Neural progenitor cell (in vitro differentiated cells): ENCODE measurements around the gene SLC39A7. TPM values are rescaled to one million over a fixed set of nuclear protein-coding genes. Genes with fewer than 3 reads are reported as not detected.
A peak's percentile ranks its signal among the peaks of the same experiment; 100 is the strongest.

ENCODE experiments used
- DNase-seq: peaks from one replicate; pipeline ENCODE4 v3.0.0-alpha.2; 2016; ENCODE audit warnings: low spot score
- H2AFZ ChIP-seq: fragments of 200-600 bp; sonication (generic); replicated peaks from 2 replicates; pipeline ENCODE4 v1.6.1; 2016; ENCODE audit warnings: antibody characterized with exemption
- H3F3A ChIP-seq: fragments of 200-600 bp; sonication (generic); 2 replicates; pipeline ENCODE4 v1.6.1; 2016; ENCODE audit warnings: antibody characterized with exemption, low read depth
- H3K27ac ChIP-seq: fragments of 200-600 bp; sonication (generic); 2 replicates; pipeline ENCODE4 v1.5.1; 2016; ENCODE audit warnings: mild to moderate bottlenecking
- H3K27me3 ChIP-seq: fragments of 200-600 bp; sonication (generic); 2 replicates; pipeline ENCODE4 v1.6.1; 2016; ENCODE audit warnings: mild to moderate bottlenecking, moderate library complexity
- H3K36me3 ChIP-seq: fragments of 200-600 bp; sonication (generic); 2 replicates; pipeline ENCODE4 v1.5.1; 2016
- H3K4me1 ChIP-seq: fragments of 200-600 bp; sonication (generic); 2 replicates; pipeline ENCODE4 v1.6.1; 2016; ENCODE audit warnings: mixed run types
- H3K4me2 ChIP-seq: fragments of 200-600 bp; sonication (generic); 2 replicates; pipeline ENCODE4 v1.6.1; 2016
- H3K4me3 ChIP-seq: fragments of 200-600 bp; sonication (generic); 2 replicates; pipeline ENCODE4 v1.5.1; 2016
- H3K79me2 ChIP-seq: fragments of 200-600 bp; sonication (generic); 2 replicates; pipeline ENCODE4 v1.6.1; 2016; ENCODE audit warnings: low read depth
- H3K9ac ChIP-seq: fragments of 200-600 bp; sonication (generic); 2 replicates; pipeline ENCODE4 v1.6.1; 2016
- H3K9me3 ChIP-seq: fragments of 200-600 bp; sonication (generic); 2 replicates; pipeline ENCODE4 v1.5.1; 2016; ENCODE audit warnings: low read depth
- H4K20me1 ChIP-seq: fragments of 200-600 bp; sonication (generic); 2 replicates; pipeline ENCODE4 v1.6.1; 2016; ENCODE audit warnings: low read depth
- H3K27ac Mint-ChIP-seq: 3 replicates; pipeline ENCODE4 v1.8.0; 2021; ENCODE audit warnings: mixed read lengths
- H3K27me3 Mint-ChIP-seq: 2 replicates; pipeline ENCODE4 v1.8.0; 2022; ENCODE audit warnings: low read depth, mild to moderate bottlenecking, inconsistent platforms, moderate library complexity, mixed read lengths; ENCODE audit not compliant: insufficient read depth
- H3K36me3 Mint-ChIP-seq: 3 replicates; pipeline ENCODE4 v1.8.0; 2021; ENCODE audit warnings: mixed read lengths
- H3K4me1 Mint-ChIP-seq: 3 replicates; pipeline ENCODE4 v1.8.0; 2021; ENCODE audit warnings: mixed read lengths
- H3K4me3 Mint-ChIP-seq: 3 replicates; pipeline ENCODE4 v1.8.0; 2021; ENCODE audit warnings: mild to moderate bottlenecking, moderate library complexity, mixed read lengths
- H3K9me3 Mint-ChIP-seq: 3 replicates; pipeline ENCODE4 v1.8.0; 2020; ENCODE audit warnings: mixed read lengths
- CTCF ChIP-seq: fragments of 200-600 bp; sonication (generic); IDR thresholded peaks from 2 replicates; pipeline ENCODE4 v1.5.1; 2017; ENCODE audit warnings: antibody characterized with exemption, mild to moderate bottlenecking
- EZH2 ChIP-seq: fragments of 200-600 bp; sonication (generic); IDR thresholded peaks from 2 replicates; pipeline ENCODE4 v1.6.1; 2017; ENCODE audit warnings: antibody characterized with exemption, mild to moderate bottlenecking, moderate library complexity
- EZH2phosphoT487 ChIP-seq: fragments of 200-600 bp; sonication (generic); IDR thresholded peaks from 2 replicates; pipeline ENCODE4 v1.6.1; 2017; ENCODE audit warnings: antibody characterized with exemption
- total RNA-seq: library from RNA; depleted of rRNA; stranded (reverse); fragments of >200 nt; gene quantifications from 2 replicates; pipeline ENCODE4 v1.2.3, GENCODE V29; 2015; ENCODE audit warnings: low replicate concordance

Gene SLC39A7
- 40.8 and 59.2 TPM in 2 replicates for total RNA-seq

- H3K36me3 Mint-ChIP-seq: peaks cover 35% of the 10 kb centered on the region
- Histone ChIP-seq H2AFZ (peak within 1 kb of the TSS; percentile 97), H3K9me3 (no peaks in the 10 kb centered on the region), H3F3A (peaks cover 60% of the 10 kb centered on the region), H3K79me2 (peaks cover 27% of the 10 kb centered on the region), H3K9ac (peak within 1 kb of the TSS; percentile 93), H3K27me3 (peaks cover under 1% of the 10 kb centered on the region), H3K27ac (peak within 1 kb of the TSS; percentile 94), H3K4me1 (peaks cover 23% of the 10 kb centered on the region), H3K4me2 (peak within 1 kb of the TSS; percentile 99), H3K4me3 (peak within 1 kb of the TSS; percentile 88), H4K20me1 (peaks cover 69% of the 10 kb centered on the region), H3K36me3 (no peaks in the 10 kb centered on the region)
- no peaks in the 10 kb centered on the region for H3K9me3 Mint-ChIP-seq
- TF ChIP-seq EZH2phosphoT487 (no peak), CTCF (no peak), EZH2 (no peak)
- H3K4me3 Mint-ChIP-seq: peak within 1 kb of the TSS; percentile 99
- H3K27me3 Mint-ChIP-seq: peaks cover 12% of the 10 kb centered on the region
- peaks cover 63% of the 10 kb centered on the region for H3K4me1 Mint-ChIP-seq
- DNase-seq: peak; percentile 100
- peak within 1 kb of the TSS; percentile 98 for H3K27ac Mint-ChIP-seq
These were observed at the start of gene SLC39A7, which contains the start of gene RXRB for GRCh38 chr6:33200219-33201146. TSS of gene SLC39A7 (plus strand) at chr6:33200867. CDS start at chr6:33201246, 379 bp downstream. TSS of gene RXRB (minus strand) at chr6:33200665. CDS start at chr6:33200476, 189 bp downstream.

- Mint-ChIP-seq H3K27ac (no peak overlapping the region), H3K4me3 (no peak overlapping the region)
These were observed 49.6 kb upstream of the SLC39A7 start for GRCh38 chr6:33151050-33151449.

GRCh38 chr6:33154349-33154748, 46.3 kb upstream of the SLC39A7 start:
- Histone ChIP-seq H3K9ac (no peak overlapping the region), H3F3A (no peaks in the 10 kb centered on the region), H3K36me3 (no peaks in the 10 kb centered on the region), H3K27ac (no peak overlapping the region), H3K27me3 (peaks cover 3% of the 10 kb centered on the region), H4K20me1 (no peaks in the 10 kb centered on the region), H3K4me2 (no peak overlapping the region), H3K79me2 (no peaks in the 10 kb centered on the region), H3K4me3 (no peak overlapping the region), H3K4me1 (no peaks in the 10 kb centered on the region), H3K9me3 (no peaks in the 10 kb centered on the region), H2AFZ (no peak overlapping the region)
- peaks cover 6% of the 10 kb centered on the region for H3K27me3 Mint-ChIP-seq
- H3K36me3 Mint-ChIP-seq: peaks cover 2% of the 10 kb centered on the region
- H3K9me3 Mint-ChIP-seq: peaks cover 14% of the 10 kb centered on the region
- no peak overlapping the region for H3K4me3 Mint-ChIP-seq
- TF ChIP-seq EZH2phosphoT487: no peak
- no peak for TF ChIP-seq EZH2
- no peak for TF ChIP-seq CTCF
- no peak for DNase-seq
- no peaks in the 10 kb centered on the region for H3K4me1 Mint-ChIP-seq
- no peak overlapping the region for H3K27ac Mint-ChIP-seq

More at GRCh38 chr6:33151050-33151449, 49.6 kb upstream of the SLC39A7 start:
- Histone ChIP-seq H3K4me3 (no peak overlapping the region), H3K79me2 (no peaks in the 10 kb centered on the region), H2AFZ (no peak overlapping the region), H3K9ac (no peak overlapping the region), H3K27me3 (peaks cover 7% of the 10 kb centered on the region), H4K20me1 (no peaks in the 10 kb centered on the region), H3K27ac (no peak overlapping the region), H3K4me1 (no peaks in the 10 kb centered on the region), H3F3A (no peaks in the 10 kb centered on the region), H3K9me3 (no peaks in the 10 kb centered on the region), H3K4me2 (no peak overlapping the region), H3K36me3 (no peaks in the 10 kb centered on the region)
- Mint-ChIP-seq H3K27me3 (peaks cover 2% of the 10 kb centered on the region), H3K36me3 (peaks cover 2% of the 10 kb centered on the region), H3K4me1 (no peaks in the 10 kb centered on the region), H3K9me3 (peaks cover 14% of the 10 kb centered on the region)
- TF ChIP-seq EZH2: no peak
- TF ChIP-seq CTCF: no peak
- TF ChIP-seq EZH2phosphoT487: no peak
- DNase-seq: no peak
